Endothelial cell (in vitro differentiated cells): ENCODE measurements around the gene CPED1. TPM values are rescaled to one million over a fixed set of nuclear protein-coding genes. Genes with fewer than 3 reads are reported as not detected.

ENCODE experiments used
- DNase-seq: peaks from one replicate; pipeline ENCODE4 v3.0.0; 2021; ENCODE audit warnings: low spot score
- H3K27ac Mint-ChIP-seq: one replicate; pipeline ENCODE4 v1.8.0; 2021; ENCODE audit warnings: mixed read lengths, inconsistent platforms; ENCODE audit not compliant: unreplicated experiment
- H3K27me3 Mint-ChIP-seq: one replicate; pipeline ENCODE4 v1.8.0; 2021; ENCODE audit warnings: mild to moderate bottlenecking, moderate library complexity, mixed read lengths, inconsistent platforms; ENCODE audit not compliant: unreplicated experiment
- H3K36me3 Mint-ChIP-seq: one replicate; pipeline ENCODE4 v1.8.0; 2021; ENCODE audit warnings: mild to moderate bottlenecking, low read depth, mixed read lengths, inconsistent platforms; ENCODE audit not compliant: unreplicated experiment
- H3K4me1 Mint-ChIP-seq: one replicate; pipeline ENCODE4 v1.8.0; 2021; ENCODE audit warnings: mild to moderate bottlenecking, mixed read lengths, inconsistent platforms; ENCODE audit not compliant: unreplicated experiment
- H3K4me3 Mint-ChIP-seq: one replicate; pipeline ENCODE4 v1.8.0; 2021; ENCODE audit warnings: mild to moderate bottlenecking, mixed read lengths, inconsistent platforms; ENCODE audit not compliant: unreplicated experiment
- H3K9me3 Mint-ChIP-seq: one replicate; pipeline ENCODE4 v1.8.0; 2021; ENCODE audit warnings: mixed read lengths, inconsistent platforms; ENCODE audit not compliant: unreplicated experiment
- total RNA-seq: library from RNA; stranded (reverse); fragmentation: NEBNext Ultra II Directional; extraction: Animal tissue kit (Norgen Biotek cat#: 25700); gene quantifications from one replicate; pipeline ENCODE4 v1.2.1, GENCODE V29; 2021; ENCODE audit not compliant: unreplicated experiment
- TF ChIP-seq, protein P1 (sequence below): fragments of 200-600 bp; sonication (generic); IDR thresholded peaks from one replicate; pipeline ENCODE4 v1.5.0; 2021; ENCODE audit warnings: antibody characterized with exemption; ENCODE audit not compliant: unreplicated experiment

CPED1 gene
- total RNA-seq, 1 donor from 2014 or later: 1.8 TPM

DNA sequence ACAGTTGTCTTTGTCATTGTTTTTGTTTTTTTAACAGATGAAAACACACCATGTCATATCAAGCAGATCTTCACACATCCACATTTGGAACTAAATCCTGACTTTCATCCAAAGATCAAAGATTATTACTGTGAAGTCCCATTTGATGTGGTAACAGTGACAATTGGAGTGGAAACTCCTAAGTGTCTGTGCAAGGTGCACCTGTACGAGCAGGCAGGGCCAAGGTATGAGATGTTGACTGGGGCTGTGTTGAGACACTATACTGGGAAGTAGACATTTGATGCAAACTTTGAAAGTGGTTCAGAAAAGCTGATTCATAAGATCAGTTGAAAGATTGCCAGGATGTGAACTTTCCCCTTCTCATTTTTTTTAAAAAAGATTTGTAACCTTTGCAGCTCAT is 152.3 kb downstream of the CPED1 start:
- no peak overlapping the region for H3K27ac Mint-ChIP-seq
- H3K9me3 Mint-ChIP-seq: no peaks in the 10 kb centered on the region
- no peak for DNase-seq
- no peaks in the 10 kb centered on the region for H3K27me3 Mint-ChIP-seq
- no peaks in the 10 kb centered on the region for H3K36me3 Mint-ChIP-seq
- no peaks in the 10 kb centered on the region for H3K4me1 Mint-ChIP-seq
- no peak overlapping the region for H3K4me3 Mint-ChIP-seq
- TF ChIP-seq, protein P1, sequence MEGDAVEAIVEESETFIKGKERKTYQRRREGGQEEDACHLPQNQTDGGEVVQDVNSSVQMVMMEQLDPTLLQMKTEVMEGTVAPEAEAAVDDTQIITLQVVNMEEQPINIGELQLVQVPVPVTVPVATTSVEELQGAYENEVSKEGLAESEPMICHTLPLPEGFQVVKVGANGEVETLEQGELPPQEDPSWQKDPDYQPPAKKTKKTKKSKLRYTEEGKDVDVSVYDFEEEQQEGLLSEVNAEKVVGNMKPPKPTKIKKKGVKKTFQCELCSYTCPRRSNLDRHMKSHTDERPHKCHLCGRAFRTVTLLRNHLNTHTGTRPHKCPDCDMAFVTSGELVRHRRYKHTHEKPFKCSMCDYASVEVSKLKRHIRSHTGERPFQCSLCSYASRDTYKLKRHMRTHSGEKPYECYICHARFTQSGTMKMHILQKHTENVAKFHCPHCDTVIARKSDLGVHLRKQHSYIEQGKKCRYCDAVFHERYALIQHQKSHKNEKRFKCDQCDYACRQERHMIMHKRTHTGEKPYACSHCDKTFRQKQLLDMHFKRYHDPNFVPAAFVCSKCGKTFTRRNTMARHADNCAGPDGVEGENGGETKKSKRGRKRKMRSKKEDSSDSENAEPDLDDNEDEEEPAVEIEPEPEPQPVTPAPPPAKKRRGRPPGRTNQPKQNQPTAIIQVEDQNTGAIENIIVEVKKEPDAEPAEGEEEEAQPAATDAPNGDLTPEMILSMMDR: no peak

DNA sequence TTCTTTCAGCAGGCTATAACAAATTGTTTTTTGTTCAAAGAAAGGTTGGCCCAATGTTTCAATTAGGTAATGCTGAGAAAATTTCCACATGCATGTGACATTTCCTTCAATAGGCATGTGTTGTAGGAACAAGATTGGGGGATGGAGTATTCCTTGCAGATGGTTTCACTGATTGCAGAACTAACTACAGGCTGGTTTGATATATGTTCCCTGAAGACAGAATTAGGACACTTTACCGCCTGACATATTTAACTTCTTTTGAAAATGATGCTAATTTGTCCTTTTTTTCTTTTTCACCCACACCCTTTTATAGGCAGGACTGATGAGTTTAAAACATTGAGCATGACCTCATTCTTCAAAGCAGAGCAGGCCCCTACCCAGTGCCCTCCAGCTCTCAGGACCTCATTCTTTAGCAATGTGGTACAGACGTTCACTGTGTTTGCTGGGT is 163.3 kb downstream of the CPED1 start:
- Mint-ChIP-seq H3K27ac (no peak overlapping the region), H3K36me3 (no peaks in the 10 kb centered on the region), H3K4me1 (peaks cover 5% of the 10 kb centered on the region), H3K4me3 (no peak overlapping the region), H3K27me3 (no peaks in the 10 kb centered on the region), H3K9me3 (no peaks in the 10 kb centered on the region)
- no peak for DNase-seq
- TF ChIP-seq, protein P1: no peak

DNA sequence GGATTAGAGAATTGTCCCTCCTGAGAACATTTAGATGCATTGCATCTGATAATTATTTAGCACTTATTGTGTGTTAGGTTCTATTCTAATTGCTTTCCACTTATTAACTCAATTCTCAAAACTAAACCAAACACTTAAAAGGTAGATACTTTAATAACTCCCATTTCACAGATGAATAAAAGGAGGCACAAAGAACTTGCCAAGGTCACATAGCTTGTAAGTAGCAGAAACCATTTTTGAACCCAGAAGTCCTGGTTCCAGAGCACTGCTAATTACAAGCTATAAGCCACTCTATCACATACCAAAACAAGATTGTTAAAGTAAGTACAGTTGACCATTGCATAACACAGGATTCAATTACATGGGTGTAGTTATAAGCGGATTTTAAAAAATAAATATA is 164.9 kb downstream of the CPED1 start:
- DNase-seq: no peak
- no peaks in the 10 kb centered on the region for H3K27me3 Mint-ChIP-seq
- H3K4me1 Mint-ChIP-seq: peaks cover 5% of the 10 kb centered on the region
- no peaks in the 10 kb centered on the region for H3K9me3 Mint-ChIP-seq
- TF ChIP-seq, protein P1: no peak
- H3K36me3 Mint-ChIP-seq: no peaks in the 10 kb centered on the region
- no peak overlapping the region for H3K4me3 Mint-ChIP-seq
- H3K27ac Mint-ChIP-seq: no peak overlapping the region

DNA sequence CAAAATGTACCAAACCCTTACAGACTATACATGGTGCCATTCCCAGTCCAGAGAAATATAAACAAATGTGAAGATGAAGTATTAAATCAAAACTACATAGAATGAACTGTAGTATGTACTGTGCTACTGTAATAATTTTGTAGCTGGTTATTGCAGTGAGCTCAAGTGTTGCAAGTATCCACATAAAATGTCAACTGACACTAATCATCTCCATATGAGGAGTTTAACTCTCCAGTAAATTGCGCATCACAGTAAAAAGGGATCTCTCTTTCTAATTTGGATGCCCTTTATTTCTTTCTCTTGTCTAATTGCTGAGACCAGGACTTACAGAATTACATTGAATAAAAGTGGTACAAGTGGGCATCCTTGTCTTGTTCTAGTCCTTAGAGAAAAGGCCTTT is 165.5 kb downstream of the CPED1 start:
- no peaks in the 10 kb centered on the region for H3K9me3 Mint-ChIP-seq
- H3K27ac Mint-ChIP-seq: no peak overlapping the region
- H3K4me1 Mint-ChIP-seq: peaks cover 5% of the 10 kb centered on the region

DNA sequence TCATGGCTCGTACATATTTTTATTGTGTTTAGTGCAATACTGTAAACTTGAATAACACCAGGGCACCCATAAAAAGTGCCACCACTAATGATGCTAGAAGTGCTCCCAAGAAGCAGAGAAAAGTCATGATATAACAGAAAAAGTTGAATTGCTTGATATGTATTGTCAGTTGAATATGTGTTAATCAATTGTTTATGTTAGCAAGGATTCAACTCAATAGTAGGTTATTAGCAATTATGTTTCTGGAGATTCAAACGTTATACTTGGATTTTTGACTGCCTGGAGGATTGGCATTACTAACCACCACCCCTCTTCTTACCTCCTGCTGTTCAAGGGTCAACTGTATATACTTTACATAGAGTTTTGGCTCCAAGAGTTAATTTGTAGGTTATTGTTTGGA is 168.3 kb downstream of the CPED1 start:
- peaks cover 2% of the 10 kb centered on the region for H3K4me1 Mint-ChIP-seq
- H3K36me3 Mint-ChIP-seq: no peaks in the 10 kb centered on the region
- TF ChIP-seq, protein P1: no peak
- no peaks in the 10 kb centered on the region for H3K9me3 Mint-ChIP-seq
- DNase-seq: no peak
- H3K27me3 Mint-ChIP-seq: peaks cover 4% of the 10 kb centered on the region
- no peak overlapping the region for H3K4me3 Mint-ChIP-seq
- no peak overlapping the region for H3K27ac Mint-ChIP-seq

More for the DNA sequence above, 165.5 kb downstream of the CPED1 start:
- DNase-seq: no peak
- Mint-ChIP-seq H3K36me3 (no peaks in the 10 kb centered on the region), H3K4me3 (no peak overlapping the region), H3K27me3 (no peaks in the 10 kb centered on the region)
- TF ChIP-seq, protein P1: no peak
